ENCODE measurements around the gene SPECC1. TPM values are rescaled to one million over a fixed set of nuclear protein-coding genes. Genes with fewer than 3 reads are reported as not detected.
"Not testable (repeated sequence)": the region's sequence is repeated elsewhere in the genome, so short reads cannot be mapped to it uniquely, and the experiment has no call there.

The SPECC1 gene
- total RNA-seq, 4 donors from 2014 or later: 9.8 to 24.2 (median 11.7) TPM

- TF ChIP-seq CTCF (IDR thresholded peaks at IDR 0.05) (no peak), POLR2A (IDR thresholded peaks at IDR 0.05) (no peak)
- intact Hi-C loops (cut with DNase I; ENCODE audit: low total_unique reads): no loop called here
- no peak for DNase-seq (ENCODE audit: low spot score in 2 of 2)
- no peak overlapping the region for H3K4me3 ChIP-seq (ENCODE audit: low read depth, poor library complexity, severe bottlenecking)
- whole genome bisulfite sequencing, 2 donors: 76 to 90% methylated on average over 6 of the region's 6 CpGs
These were observed 88.2 kb downstream of the SPECC1 start for GRCh38 chr17:20097330-20097729.

- WGBS, 2 donors: 71 to 90% methylated on average over 7 of the region's 7 CpGs
- DNase-seq (ENCODE audit: low spot score in 2 of 2): no peak
- no peak for TF ChIP-seq POLR2A (IDR thresholded peaks at IDR 0.05)
- no peak for TF ChIP-seq CTCF (IDR thresholded peaks at IDR 0.05)
- H3K4me3 ChIP-seq (ENCODE audit: low read depth, poor library complexity, severe bottlenecking): no peak overlapping the region
- intact Hi-C loops (cut with DNase I; ENCODE audit: low total_unique reads): no loop called here
These were observed 89.2 kb downstream of the SPECC1 start for GRCh38 chr17:20098314-20098713.

GRCh38 chr17:20100806-20101205 is 91.6 kb downstream of the SPECC1 start:
- intact Hi-C loops (cut with DNase I; ENCODE audit: low total_unique reads); H3K4me3 ChIP-seq (ENCODE audit: low read depth, poor library complexity, severe bottlenecking); DNase-seq (ENCODE audit: low spot score in 2 of 2): not testable (repeated sequence)
- 95 to 96% methylated on average over 3 of the region's 3 CpGs for WGBS, 2 donors

- H3K4me3 ChIP-seq (ENCODE audit: low read depth, poor library complexity, severe bottlenecking): no peak overlapping the region
- no peak for DNase-seq (ENCODE audit: low spot score in 2 of 2)
- WGBS, 2 donors: 41 to 48% methylated on average over 12 of the region's 12 CpGs
- TF ChIP-seq POLR2A (IDR thresholded peaks at IDR 0.05): no peak
- TF ChIP-seq CTCF (IDR thresholded peaks at IDR 0.05): no peak
- intact Hi-C loops (cut with DNase I; ENCODE audit: low total_unique reads): no loop called here
These were observed 94.6 kb downstream of the SPECC1 start for GRCh38 chr17:20103454-20104446.

- intact Hi-C loops (cut with DNase I; ENCODE audit: low total_unique reads): no loop called here
- H3K4me3 ChIP-seq (ENCODE audit: low read depth, poor library complexity, severe bottlenecking): no peak overlapping the region
- 81 to 84% methylated on average over 8 of the region's 8 CpGs for WGBS, 2 donors
- TF ChIP-seq POLR2A (IDR thresholded peaks at IDR 0.05) (no peak), CTCF (IDR thresholded peaks at IDR 0.05) (no peak)
- DNase-seq (ENCODE audit: low spot score in 2 of 2): no peak
These were observed 96.6 kb downstream of the SPECC1 start for GRCh38 chr17:20105539-20106280.

- DNase-seq (ENCODE audit: low spot score in 2 of 2); intact Hi-C loops (cut with DNase I; ENCODE audit: low total_unique reads); H3K4me3 ChIP-seq (ENCODE audit: low read depth, poor library complexity, severe bottlenecking): not testable (repeated sequence)
These were observed 97.3 kb downstream of the SPECC1 start for GRCh38 chr17:20106446-20106845.

Data from lower leg skin (tissue), 4 donors.